Measurements from ENCODE around the gene TMEFF2.

DNA sequence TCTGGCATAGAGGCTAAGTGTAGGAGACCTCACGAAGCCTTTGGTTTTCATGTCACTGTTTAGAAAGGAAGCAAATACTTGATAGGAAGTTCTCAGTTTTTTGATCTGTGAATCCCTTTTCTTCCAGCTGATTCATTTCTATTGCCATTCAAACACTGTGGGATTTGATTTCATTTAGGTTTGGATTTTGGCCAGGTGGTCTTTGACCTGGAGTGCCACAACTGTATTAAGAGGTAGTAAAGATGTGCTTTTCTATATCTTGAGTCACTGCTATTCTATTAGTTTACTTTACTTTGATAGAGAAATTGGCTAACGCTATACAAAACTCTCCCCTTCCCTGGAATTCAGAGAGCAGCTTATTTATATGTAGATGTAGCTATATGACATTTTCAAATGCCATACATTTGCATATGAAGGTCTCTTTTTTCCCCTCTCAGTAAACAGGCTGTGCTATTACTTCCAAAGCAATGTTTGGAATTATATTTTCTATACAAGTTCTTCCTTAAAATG is 215.5 kb downstream of the TMEFF2 start:
- no peak for TF ChIP-seq ZNF274 (IDR thresholded peaks at IDR 0.05; ENCODE audit: low read depth, low read length)
- no peak for TF ChIP-seq YY1 (IDR thresholded peaks at IDR 0.05; ENCODE audit: insufficient read depth, insufficient read length)

Measured in NT2/D1 (cell line).